Neuron (in vitro differentiated cells): Measurements from ENCODE around the gene GLP2R.

Experiments used
- H2AFZ ChIP-seq: one replicate; pipeline ENCODE4 v1.6.1; 2013; ENCODE audit warnings: low read depth, mild to moderate bottlenecking, inconsistent platforms, low read length, moderate library complexity
- H3K27me3 ChIP-seq: one replicate; pipeline ENCODE4 v1.6.1; 2013; ENCODE audit warnings: low read length; ENCODE audit not compliant: insufficient read depth
- H3K36me3 ChIP-seq: one replicate; pipeline ENCODE4 v1.6.1; 2013; ENCODE audit warnings: low read length; ENCODE audit not compliant: insufficient read depth
- H3K4me1 ChIP-seq: one replicate; pipeline ENCODE4 v1.6.1; 2013; ENCODE audit warnings: low read length; ENCODE audit not compliant: insufficient read depth
- H3K4me3 ChIP-seq: 2 replicates; pipeline ENCODE4 v1.5.1; 2013; ENCODE audit warnings: mild to moderate bottlenecking, low read length, moderate library complexity
- H3K9me3 ChIP-seq: one replicate; pipeline ENCODE4 v1.6.1; 2013; ENCODE audit warnings: low read length

Gene GLP2R

GRCh38 chr17:9802294-9802693 lies 23.4 kb upstream of the GLP2R start:
- H2AFZ ChIP-seq, result no peak overlapping the region
- H3K9me3 ChIP-seq, result no peaks in the 10 kb centered on the region
- no peaks in the 10 kb centered on the region for H3K36me3 ChIP-seq
- no peaks in the 10 kb centered on the region for H3K4me1 ChIP-seq
- H3K4me3 ChIP-seq, result no peak overlapping the region
- H3K27me3 ChIP-seq, result no peaks in the 10 kb centered on the region

GRCh38 chr17:9802697-9803096 lies 23.0 kb upstream of the GLP2R start:
- H2AFZ ChIP-seq, result no peak overlapping the region
- H3K36me3 ChIP-seq, result no peaks in the 10 kb centered on the region
- no peaks in the 10 kb centered on the region for H3K27me3 ChIP-seq
- H3K9me3 ChIP-seq, result no peaks in the 10 kb centered on the region
- H3K4me3 ChIP-seq, result no peak overlapping the region
- no peaks in the 10 kb centered on the region for H3K4me1 ChIP-seq

GRCh38 chr17:9805769-9806168 lies 20.0 kb upstream of the GLP2R start:
- Histone ChIP-seq H3K4me3 (no peak overlapping the region), H3K9me3 (no peaks in the 10 kb centered on the region), H3K4me1 (no peaks in the 10 kb centered on the region), H3K27me3 (no peaks in the 10 kb centered on the region), H2AFZ (no peak overlapping the region), H3K36me3 (no peaks in the 10 kb centered on the region)

- Histone ChIP-seq H3K27me3 (no peaks in the 10 kb centered on the region), H3K4me1 (no peaks in the 10 kb centered on the region), H3K36me3 (no peaks in the 10 kb centered on the region), H2AFZ (no peak overlapping the region), H3K9me3 (no peaks in the 10 kb centered on the region), H3K4me3 (no peak overlapping the region)
Measured at GRCh38 chr17:9806699-9807098, 19.0 kb upstream of the GLP2R start.

- no peaks in the 10 kb centered on the region for H3K36me3 ChIP-seq
- no peaks in the 10 kb centered on the region for H3K9me3 ChIP-seq
- H3K4me1 ChIP-seq, result no peaks in the 10 kb centered on the region
- H3K4me3 ChIP-seq, result no peak overlapping the region
- H2AFZ ChIP-seq, result no peak overlapping the region
- H3K27me3 ChIP-seq, result no peaks in the 10 kb centered on the region
Measured at GRCh38 chr17:9809409-9809808, 16.3 kb upstream of the GLP2R start.

- Histone ChIP-seq H2AFZ (no peak overlapping the region), H3K36me3 (no peaks in the 10 kb centered on the region), H3K27me3 (no peaks in the 10 kb centered on the region), H3K9me3 (no peaks in the 10 kb centered on the region), H3K4me1 (no peaks in the 10 kb centered on the region), H3K4me3 (no peak overlapping the region)
Measured at GRCh38 chr17:9810100-9810949, 15.4 kb upstream of the GLP2R start.

GRCh38 chr17:9811086-9811485 lies 14.6 kb upstream of the GLP2R start:
- Histone ChIP-seq H3K27me3 (no peaks in the 10 kb centered on the region), H3K4me1 (no peaks in the 10 kb centered on the region), H3K36me3 (no peaks in the 10 kb centered on the region), H3K9me3 (no peaks in the 10 kb centered on the region), H3K4me3 (no peak overlapping the region), H2AFZ (no peak overlapping the region)

- Histone ChIP-seq H3K27me3 (no peaks in the 10 kb centered on the region), H3K4me3 (no peak overlapping the region), H3K36me3 (no peaks in the 10 kb centered on the region), H3K9me3 (no peaks in the 10 kb centered on the region), H2AFZ (no peak overlapping the region), H3K4me1 (no peaks in the 10 kb centered on the region)
Measured at GRCh38 chr17:9811537-9811936, 14.2 kb upstream of the GLP2R start.

- Histone ChIP-seq H3K4me1 (no peaks in the 10 kb centered on the region), H2AFZ (no peak overlapping the region), H3K4me3 (no peak overlapping the region), H3K36me3 (no peaks in the 10 kb centered on the region), H3K9me3 (no peaks in the 10 kb centered on the region), H3K27me3 (no peaks in the 10 kb centered on the region)
Measured at GRCh38 chr17:9813166-9813565, 12.6 kb upstream of the GLP2R start.

- Histone ChIP-seq H3K4me3 (no peak overlapping the region), H3K4me1 (no peaks in the 10 kb centered on the region), H2AFZ (no peak overlapping the region), H3K27me3 (no peaks in the 10 kb centered on the region), H3K36me3 (no peaks in the 10 kb centered on the region), H3K9me3 (no peaks in the 10 kb centered on the region)
Measured at GRCh38 chr17:9814337-9814945, 11.3 kb upstream of the GLP2R start.

- H3K27me3 ChIP-seq, result no peaks in the 10 kb centered on the region
- no peaks in the 10 kb centered on the region for H3K9me3 ChIP-seq
- H3K4me1 ChIP-seq, result no peaks in the 10 kb centered on the region
- H3K36me3 ChIP-seq, result no peaks in the 10 kb centered on the region
- H2AFZ ChIP-seq, result no peak overlapping the region
- H3K4me3 ChIP-seq, result no peak overlapping the region
Measured at GRCh38 chr17:9816472-9816871, 9.3 kb upstream of the GLP2R start.

GRCh38 chr17:9817086-9817485 lies 8.6 kb upstream of the GLP2R start:
- Histone ChIP-seq H3K36me3 (no peaks in the 10 kb centered on the region), H3K4me1 (no peaks in the 10 kb centered on the region), H2AFZ (no peak overlapping the region), H3K27me3 (no peaks in the 10 kb centered on the region), H3K4me3 (no peak overlapping the region), H3K9me3 (no peaks in the 10 kb centered on the region)

GRCh38 chr17:9818760-9819159 lies 7.0 kb upstream of the GLP2R start:
- no peaks in the 10 kb centered on the region for H3K9me3 ChIP-seq
- H3K36me3 ChIP-seq, result no peaks in the 10 kb centered on the region
- H2AFZ ChIP-seq, result no peak overlapping the region
- no peak overlapping the region for H3K4me3 ChIP-seq
- no peaks in the 10 kb centered on the region for H3K4me1 ChIP-seq
- H3K27me3 ChIP-seq, result no peaks in the 10 kb centered on the region
